ENCODE data around the gene TACO1. TPM values are rescaled to one million over a fixed set of nuclear protein-coding genes. Genes with fewer than 3 reads are reported as not detected.
A peak's percentile ranks its signal among the peaks of the same experiment; 100 is the strongest.

TACO1 gene
- polyA plus RNA-seq, 3 donors from 2014 or later: 10.9 to 19.9 (median 19.6) TPM

DNA sequence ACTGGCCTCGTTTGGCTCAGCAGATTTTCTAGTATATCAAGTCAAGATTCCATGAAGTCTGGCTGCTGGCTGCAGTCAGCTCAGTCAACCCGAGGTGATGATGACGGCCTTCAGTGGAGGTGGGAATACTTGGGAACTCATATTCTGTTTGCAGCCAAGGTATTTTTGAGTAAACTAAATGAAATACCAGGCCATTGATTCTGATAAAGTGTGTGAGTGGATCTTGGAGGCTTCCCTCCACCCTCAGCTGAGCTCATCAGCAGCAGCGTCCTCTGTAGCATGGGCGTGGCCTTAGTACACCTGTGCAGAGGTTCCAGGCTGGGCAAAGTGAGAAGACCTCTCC lies 22.0 kb upstream of the TACO1 start:
- Mint-ChIP-seq H3K27me3 (ENCODE audit: low read depth in 3 of 3) (no peaks in the 10 kb centered on the region), H3K27ac (no peak overlapping the region), H3K4me1 (peaks cover 21 to 57% of the 10 kb centered on the region in 2 donors), H3K36me3 (peaks cover under 1 to 32% (median 8%) of the 10 kb centered on the region in 3 donors), H3K4me3 (no peak overlapping the region), H3K9me3 (no peaks in the 10 kb centered on the region)
- no peak for DNase-seq

GRCh38 chr17:63579633-63580032 lies 21.1 kb upstream of the TACO1 start:
- Mint-ChIP-seq H3K27me3 (ENCODE audit: low read depth in 3 of 3) (peaks cover 0 to under 1% (median 0%) of the 10 kb centered on the region in 3 donors), H3K27ac (no peak overlapping the region), H3K36me3 (peaks cover 3 to 29% (median 8%) of the 10 kb centered on the region in 3 donors), H3K4me1 (peaks cover 15 to 50% of the 10 kb centered on the region in 2 donors), H3K9me3 (no peaks in the 10 kb centered on the region), H3K4me3 (no peak overlapping the region)
- no peak for DNase-seq

- Mint-ChIP-seq H3K4me1 (peaks cover 18 to 30% of the 10 kb centered on the region in 2 donors), H3K27me3 (ENCODE audit: low read depth in 3 of 3) (peaks cover 0 to 2% (median 1%) of the 10 kb centered on the region in 3 donors), H3K4me3 (no peak overlapping the region), H3K36me3 (peaks cover 16 to 49% (median 25%) of the 10 kb centered on the region in 3 donors), H3K27ac (no peak overlapping the region), H3K9me3 (no peaks in the 10 kb centered on the region)
- DNase-seq: no peak
These were observed 12.9 kb upstream of the TACO1 start for GRCh38 chr17:63587770-63588169.

DNA sequence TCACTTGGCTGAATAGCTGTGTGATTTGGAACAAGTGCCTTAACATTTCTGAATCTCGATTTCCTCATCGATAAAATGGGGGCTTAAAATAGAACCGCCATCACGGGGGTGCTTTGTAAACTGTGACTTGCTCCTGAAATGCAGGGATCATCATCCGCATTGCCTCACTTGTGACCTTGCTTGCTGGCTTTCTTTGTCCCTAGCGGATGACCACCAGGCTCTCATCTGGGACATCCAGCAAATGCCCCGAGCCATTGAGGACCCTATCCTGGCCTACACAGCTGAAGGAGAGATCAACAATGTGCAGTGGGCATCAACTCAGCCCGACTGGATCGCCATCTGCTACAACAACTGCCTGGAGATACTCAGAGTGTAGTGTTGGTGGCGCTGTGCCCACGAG lies 11.9 kb upstream of the TACO1 start:
- Mint-ChIP-seq H3K27ac (no peak overlapping the region), H3K27me3 (ENCODE audit: low read depth in 3 of 3) (peaks cover 0 to 2% (median 1%) of the 10 kb centered on the region in 3 donors), H3K4me3 (no peak overlapping the region), H3K36me3 (peaks cover 16 to 39% (median 24%) of the 10 kb centered on the region in 3 donors), H3K9me3 (no peaks in the 10 kb centered on the region), H3K4me1 (peaks cover 21 to 34% of the 10 kb centered on the region in 2 donors)
- DNase-seq: no peak

DNA sequence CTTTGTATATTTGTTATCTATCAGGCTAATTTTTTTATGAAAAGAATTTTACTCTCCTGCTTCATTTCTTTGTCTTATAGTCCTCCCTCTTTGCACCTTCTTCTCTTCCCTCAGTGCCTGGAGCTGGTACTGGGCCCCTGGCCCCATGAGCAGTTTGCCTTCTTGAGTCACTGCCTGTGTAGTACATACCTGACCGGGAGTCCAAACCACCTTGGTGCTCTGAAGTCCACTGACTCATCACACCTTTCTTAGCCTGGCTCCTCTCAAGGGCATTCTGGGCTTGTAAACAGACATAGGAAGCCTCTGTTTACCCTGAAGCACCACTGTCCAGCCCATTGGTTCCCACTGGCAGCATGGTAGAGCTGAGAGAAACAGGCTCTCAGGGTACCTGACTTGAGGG lies 11.0 kb upstream of the TACO1 start:
- no peak overlapping the region for H3K4me3 Mint-ChIP-seq
- H3K36me3 Mint-ChIP-seq: peaks cover 16 to 37% (median 21%) of the 10 kb centered on the region in 3 donors
- H3K27ac Mint-ChIP-seq: no peak overlapping the region
- H3K27me3 Mint-ChIP-seq (ENCODE audit: low read depth in 3 of 3): peaks cover 0 to 2% (median under 1%) of the 10 kb centered on the region in 3 donors
- H3K9me3 Mint-ChIP-seq: no peaks in the 10 kb centered on the region
- peaks cover 21 to 39% of the 10 kb centered on the region in 2 donors for H3K4me1 Mint-ChIP-seq
- DNase-seq: no peak

- no peak overlapping the region for H3K4me3 Mint-ChIP-seq
- H3K27me3 Mint-ChIP-seq (ENCODE audit: low read depth in 3 of 3): peaks cover 0 to 2% (median 0%) of the 10 kb centered on the region in 3 donors
- no peak for DNase-seq
- peak overlapping the region in 1 of 6 donors; percentile 28 for H3K27ac Mint-ChIP-seq
- no peaks in the 10 kb centered on the region for H3K9me3 Mint-ChIP-seq
- H3K4me1 Mint-ChIP-seq: peaks cover 21 to 31% of the 10 kb centered on the region in 2 donors
- peaks cover 12 to 27% (median 21%) of the 10 kb centered on the region in 3 donors for H3K36me3 Mint-ChIP-seq
These were observed 7.9 kb upstream of the TACO1 start for GRCh38 chr17:63592797-63593196.

DNA sequence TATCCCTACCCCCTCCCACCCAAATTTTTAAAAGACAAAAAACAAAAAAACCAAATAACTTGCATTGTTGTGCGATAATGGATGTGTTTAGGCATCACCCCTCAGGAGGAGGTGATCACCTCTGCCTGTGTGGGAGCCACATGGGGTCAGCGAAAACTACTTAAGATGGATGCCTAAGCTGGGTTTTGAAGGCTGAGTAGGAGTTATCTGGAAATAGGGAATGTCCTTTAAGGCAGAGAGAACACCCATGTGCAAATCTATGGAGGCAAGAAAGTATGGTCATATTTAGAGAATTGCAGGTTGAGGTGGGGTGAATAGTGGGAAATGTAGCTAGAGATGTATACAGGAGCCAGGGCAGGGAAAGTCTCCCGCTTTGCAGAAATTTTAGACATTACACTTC lies 5.6 kb upstream of the TACO1 start:
- DNase-seq: no peak
- Mint-ChIP-seq H3K9me3 (no peaks in the 10 kb centered on the region), H3K4me1 (peaks cover 34 to 45% of the 10 kb centered on the region in 2 donors), H3K27me3 (ENCODE audit: low read depth in 3 of 3) (peaks cover 0 to 2% (median 0%) of the 10 kb centered on the region in 3 donors), H3K36me3 (peaks cover 2 to 15% (median 11%) of the 10 kb centered on the region in 3 donors), H3K27ac (peak overlapping the region in 1 of 6 donors; percentile 48), H3K4me3 (no peak overlapping the region)

DNA sequence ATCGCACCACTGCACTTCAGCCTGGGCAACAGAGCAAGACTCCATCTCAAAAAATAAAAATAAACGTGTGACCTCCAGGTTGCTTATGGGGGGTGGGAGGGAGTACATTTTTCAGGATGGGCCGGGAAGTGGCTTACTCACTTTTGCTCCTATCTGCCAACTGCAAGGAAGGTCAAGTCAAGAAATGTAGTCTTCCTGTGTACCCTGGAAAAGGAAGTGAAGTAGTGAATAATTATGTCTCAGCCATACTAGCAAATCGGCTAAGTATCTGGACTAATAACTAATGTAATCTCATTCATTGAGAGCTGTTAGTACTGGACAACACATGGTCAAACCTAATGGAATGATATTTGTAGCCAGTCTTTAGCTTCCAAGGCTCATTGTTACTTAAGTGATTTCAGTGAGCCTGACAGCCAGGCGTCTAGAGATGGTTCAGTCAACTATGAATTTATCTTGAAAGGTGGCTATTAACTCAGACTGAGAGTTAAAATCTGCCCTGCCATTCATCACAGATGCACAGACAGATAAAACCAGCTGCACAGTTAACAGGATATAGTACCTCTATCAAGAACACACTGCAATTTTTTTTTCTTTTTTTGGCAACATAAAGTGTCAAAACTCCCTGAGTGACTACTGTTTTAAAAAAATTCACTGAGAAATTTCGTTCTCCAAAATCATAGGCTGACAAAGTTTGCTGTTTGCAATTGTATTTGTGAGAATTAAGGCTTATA lies 3.7 kb upstream of the TACO1 start:
- Mint-ChIP-seq H3K9me3 (no peaks in the 10 kb centered on the region), H3K27me3 (ENCODE audit: low read depth in 3 of 3) (peaks cover 3 to 6% (median 5%) of the 10 kb centered on the region in 3 donors), H3K36me3 (peaks cover 0 to 5% (median 3%) of the 10 kb centered on the region in 3 donors), H3K27ac (peak overlapping the region in 5 of 6 donors; percentile 17 to 76 (median 51)), H3K4me1 (peaks cover 47 to 60% of the 10 kb centered on the region in 2 donors), H3K4me3 (peak overlapping the region; percentile 4 to 78 (median 60))
- DNase-seq: peak in 2 of 3 donors; percentile 10 to 36

DNA sequence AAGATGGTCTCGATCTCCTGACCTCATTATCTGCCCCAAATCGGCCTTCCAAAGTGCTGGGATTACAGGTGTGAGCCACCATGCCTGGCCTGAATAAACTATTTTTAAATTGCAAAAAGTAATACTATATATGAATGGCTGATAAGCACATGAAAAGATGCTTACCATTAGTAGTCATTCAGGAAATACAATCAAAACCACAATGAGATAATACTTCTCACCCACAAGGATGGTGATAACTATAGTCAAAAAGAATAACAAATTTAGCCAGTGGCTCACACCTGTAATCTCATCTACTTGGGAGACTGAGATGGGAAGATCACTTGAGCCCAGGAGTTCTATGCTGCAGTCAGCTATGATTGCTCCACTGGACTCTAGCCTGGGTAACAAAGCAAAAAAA lies 2.4 kb upstream of the TACO1 start:
- Mint-ChIP-seq H3K9me3 (no peaks in the 10 kb centered on the region), H3K27ac (peak overlapping the region; percentile 9 to 76 (median 52)), H3K27me3 (ENCODE audit: low read depth in 3 of 3) (peaks cover 3 to 6% (median 5%) of the 10 kb centered on the region in 3 donors), H3K36me3 (peaks cover 0 to 5% (median 3%) of the 10 kb centered on the region in 3 donors), H3K4me3 (peak overlapping the region; percentile 40 to 74 (median 64)), H3K4me1 (peaks cover 47 to 56% of the 10 kb centered on the region in 2 donors)
- peak; percentile 43 to 52 (median 46) for DNase-seq

DNA sequence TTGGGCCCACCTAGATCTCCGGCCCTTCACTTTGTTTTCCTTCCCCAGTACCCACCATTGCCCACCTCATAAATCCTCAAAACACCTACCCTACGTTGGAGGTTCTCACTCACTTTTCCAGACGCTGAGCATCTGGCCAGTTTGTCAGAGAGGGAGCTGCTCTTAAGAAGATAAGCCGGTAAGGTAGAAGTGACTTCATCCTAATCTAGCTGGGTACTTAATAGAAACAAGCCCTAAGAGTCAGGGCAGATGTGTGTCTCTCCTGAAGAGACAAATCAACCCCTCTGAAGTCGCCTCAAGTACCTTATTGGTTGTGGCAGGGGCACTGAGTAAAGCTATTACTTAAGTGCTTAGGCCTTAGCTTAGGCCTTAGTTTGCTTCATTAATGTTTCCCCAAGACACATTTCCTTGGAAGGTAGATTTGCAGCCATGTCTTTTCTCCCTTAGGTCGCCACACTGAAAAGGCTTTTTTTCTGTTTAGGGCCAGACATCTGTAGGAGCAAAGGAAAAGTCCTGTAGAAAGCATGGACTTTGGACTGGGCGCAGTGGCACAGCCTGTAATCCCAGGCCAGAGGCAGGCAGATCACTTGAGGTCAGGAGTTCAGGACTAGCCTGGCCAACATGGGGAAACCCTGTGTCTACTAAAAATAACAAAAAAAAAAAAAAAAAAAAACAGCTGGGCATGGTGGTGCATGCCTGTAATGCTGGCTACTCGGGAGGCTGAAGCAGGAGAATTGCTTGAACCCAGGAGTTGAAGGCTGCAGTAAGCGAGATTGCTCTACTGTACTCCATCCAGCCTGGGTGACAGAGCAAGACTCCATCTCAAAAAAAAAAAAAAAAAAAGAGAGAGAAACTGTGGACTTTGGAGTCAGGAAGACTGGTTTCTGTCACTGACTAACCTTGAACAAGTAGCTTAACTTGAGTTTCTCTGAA lies 1.0 kb downstream of the TACO1 start:
- Mint-ChIP-seq H3K9me3 (no peaks in the 10 kb centered on the region), H3K4me1 (peaks cover 42 to 48% of the 10 kb centered on the region in 2 donors), H3K27me3 (ENCODE audit: low read depth in 3 of 3) (peaks cover 3 to 7% (median 5%) of the 10 kb centered on the region in 3 donors), H3K4me3 (peak overlapping the region; percentile 87 to 95 (median 93)), H3K27ac (peak overlapping the region; percentile 88 to 96 (median 92)), H3K36me3 (peaks cover 10 to 16% (median 15%) of the 10 kb centered on the region in 3 donors)
- DNase-seq: no peak

- peaks cover 0 to 1% (median 0%) of the 10 kb centered on the region in 3 donors for H3K27me3 Mint-ChIP-seq (ENCODE audit: low read depth in 3 of 3)
- H3K36me3 Mint-ChIP-seq: peaks cover 21 to 43% (median 24%) of the 10 kb centered on the region in 3 donors
- H3K27ac Mint-ChIP-seq: peak overlapping the region in 2 of 6 donors; percentile 24 to 64
- no peaks in the 10 kb centered on the region for H3K9me3 Mint-ChIP-seq
- H3K4me3 Mint-ChIP-seq: no peak overlapping the region
- no peak for DNase-seq
- H3K4me1 Mint-ChIP-seq: no peaks in the 10 kb centered on the region
These were observed 9.3 kb downstream of the TACO1 start for GRCh38 chr17:63609816-63610573.

- Mint-ChIP-seq H3K27me3 (ENCODE audit: low read depth in 3 of 3) (peaks cover 0 to 1% (median 0%) of the 10 kb centered on the region in 3 donors), H3K36me3 (peaks cover 15 to 34% (median 16%) of the 10 kb centered on the region in 3 donors), H3K9me3 (no peaks in the 10 kb centered on the region), H3K4me3 (no peak overlapping the region), H3K4me1 (no peaks in the 10 kb centered on the region), H3K27ac (no peak overlapping the region)
- no peak for DNase-seq
These were observed 10.2 kb downstream of the TACO1 start for GRCh38 chr17:63610854-63611253.

GRCh38 chr17:63611354-63611753 lies 10.7 kb downstream of the TACO1 start:
- H3K4me3 Mint-ChIP-seq: no peak overlapping the region
- H3K27me3 Mint-ChIP-seq (ENCODE audit: low read depth in 3 of 3): peaks cover 0 to 1% (median 0%) of the 10 kb centered on the region in 3 donors
- H3K9me3 Mint-ChIP-seq: no peaks in the 10 kb centered on the region
- H3K27ac Mint-ChIP-seq: no peak overlapping the region
- H3K36me3 Mint-ChIP-seq: peaks cover 10 to 29% (median 11%) of the 10 kb centered on the region in 3 donors
- H3K4me1 Mint-ChIP-seq: no peaks in the 10 kb centered on the region
- DNase-seq: no peak

Measured in immature natural killer cell (primary cell).